ENCODE results near the gene ZC2HC1B. TPM values are rescaled to one million over a fixed set of nuclear protein-coding genes. Genes with fewer than 3 reads are reported as not detected.

ZC2HC1B gene
- total RNA-seq = under 1 TPM in 3 of 7 donors, not detected in 4; 0.27 to 0.85 (median 0.49) TPM
- under 1 TPM in 2 of 3 donors, not detected in 1; 0.17 to 0.30 TPM for polyA plus RNA-seq
- long read RNA-seq, donor 1 = 0 reads
- long read RNA-seq, donor 2 = 0 reads

DNA sequence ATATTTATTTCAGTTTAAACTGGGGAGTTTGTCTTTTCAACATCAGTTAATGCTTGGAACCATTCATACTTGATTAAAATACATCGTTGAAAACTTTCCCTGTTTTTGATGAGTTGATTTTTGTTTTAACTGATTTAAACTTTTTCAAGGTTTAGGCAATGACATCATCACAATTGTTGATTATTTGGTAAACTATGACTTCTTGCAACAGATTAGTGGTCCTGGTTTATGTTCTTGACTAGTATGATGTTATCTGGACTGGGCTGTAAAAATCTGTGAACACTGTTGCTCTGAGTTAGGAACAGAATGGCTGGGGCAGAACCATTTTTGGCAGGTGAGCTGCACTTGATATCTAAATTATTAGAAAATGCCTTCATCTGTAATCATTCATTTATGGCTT is at the start of gene ZC2HC1B:
TSS of gene ZC2HC1B (plus strand) at position 241 of the 400 bp plus-strand sequence. CDS start at position 307, 66 bp downstream.
- H3K27ac ChIP-seq = no peak within 1 kb of the TSS
- WGBS, 5 donors = 94 to 98% (median 94%) methylated on average over 1 of the region's 1 CpG
- TF ChIP-seq POLR2AphosphoS5 (IDR thresholded peaks at IDR 0.05) = no peak
- TF ChIP-seq POLR2A (IDR thresholded peaks at IDR 0.05) = no peak
- TF ChIP-seq CTCF (IDR thresholded peaks at IDR 0.05 in 8 of 11, conservative IDR thresholded peaks at IDR 0.05 in 3 of 11) = no peak
- no peak within 1 kb of the TSS for H3K4me3 ChIP-seq
- peaks cover 10 to 72% (median 63%) of the 10 kb centered on the region in 6 donors for H3K36me3 ChIP-seq
- H3K9me3 ChIP-seq = peaks cover 0 to 10% (median 3%) of the 10 kb centered on the region in 8 donors
- intact Hi-C loops (cut with DNase I; ENCODE audit: low total_unique reads) = no loop called here
- no peaks in the 10 kb centered on the region for H3K4me1 ChIP-seq
- H3K27me3 ChIP-seq (replicated peaks in 1 of 7) = no peaks in the 10 kb centered on the region
- DNase-seq = no peak

DNA sequence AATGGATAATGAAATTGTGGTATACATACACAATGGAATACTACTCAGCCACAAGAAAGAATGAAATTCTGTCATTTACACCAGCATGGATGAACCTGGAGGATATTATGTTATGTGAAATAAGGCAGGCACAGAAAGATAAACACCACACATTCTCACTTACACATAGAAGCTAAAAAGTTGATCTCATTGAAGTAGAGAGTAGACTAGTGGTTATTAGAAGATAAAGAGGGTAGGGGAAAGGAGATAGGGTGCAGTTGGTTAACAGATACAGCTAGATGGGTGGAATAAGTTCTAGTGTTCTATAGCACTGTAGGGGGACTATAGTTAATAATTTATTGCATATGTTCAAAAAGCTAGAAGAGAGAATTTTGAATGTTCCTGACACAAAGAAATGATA is 46.7 kb upstream of the ZC2HC1B start:
- Histone ChIP-seq H3K27ac (no peak overlapping the region), H3K36me3 (peaks cover 0 to 60% (median 0%) of the 10 kb centered on the region in 6 donors), H3K4me1 (peaks cover 0 to 4% (median 0%) of the 10 kb centered on the region in 6 donors), H3K9me3 (no peaks in the 10 kb centered on the region), H3K4me3 (no peak overlapping the region), H3K27me3 (replicated peaks in 1 of 7) (no peaks in the 10 kb centered on the region)
- DNase-seq = no peak
- TF ChIP-seq POLR2AphosphoS5 (IDR thresholded peaks at IDR 0.05) = no peak
- TF ChIP-seq POLR2A (IDR thresholded peaks at IDR 0.05) = no peak
- TF ChIP-seq CTCF (IDR thresholded peaks at IDR 0.05 in 8 of 11, conservative IDR thresholded peaks at IDR 0.05 in 3 of 11) = no peak
- intact Hi-C loops (cut with DNase I; ENCODE audit: low total_unique reads) = no loop called here

GRCh38 chr6:143821359-143821758 is 42.9 kb upstream of the ZC2HC1B start:
- H3K4me3 ChIP-seq = no peak overlapping the region
- no peak for TF ChIP-seq POLR2AphosphoS5 (IDR thresholded peaks at IDR 0.05)
- TF ChIP-seq CTCF (IDR thresholded peaks at IDR 0.05 in 8 of 11, conservative IDR thresholded peaks at IDR 0.05 in 3 of 11) = no peak
- DNase-seq = no peak
- H3K27me3 ChIP-seq (replicated peaks in 1 of 7) = no peaks in the 10 kb centered on the region
- H3K36me3 ChIP-seq = peaks cover 0 to 64% (median 0%) of the 10 kb centered on the region in 6 donors
- intact Hi-C loops (cut with DNase I; ENCODE audit: low total_unique reads) = no loop called here
- peaks cover 0 to 6% (median 0%) of the 10 kb centered on the region in 6 donors for H3K4me1 ChIP-seq
- 75 to 92% (median 84%) methylated on average over 6 of the region's 6 CpGs for WGBS, 5 donors
- H3K9me3 ChIP-seq = no peaks in the 10 kb centered on the region
- H3K27ac ChIP-seq = no peak overlapping the region

GRCh38 chr6:143822584-143823024 is 41.7 kb upstream of the ZC2HC1B start:
- no peaks in the 10 kb centered on the region for H3K27me3 ChIP-seq (replicated peaks in 1 of 7)
- H3K27ac ChIP-seq = no peak overlapping the region
- WGBS, 5 donors = 61 to 82% (median 66%) methylated on average over 3 of the region's 3 CpGs
- H3K9me3 ChIP-seq = no peaks in the 10 kb centered on the region
- TF ChIP-seq CTCF (IDR thresholded peaks at IDR 0.05 in 8 of 11, conservative IDR thresholded peaks at IDR 0.05 in 3 of 11) (no peak), POLR2A (IDR thresholded peaks at IDR 0.05) (no peak), POLR2AphosphoS5 (IDR thresholded peaks at IDR 0.05) (no peak)
- intact Hi-C loops (cut with DNase I; ENCODE audit: low total_unique reads) = no loop called here
- DNase-seq = no peak
- H3K36me3 ChIP-seq = peaks cover 0 to 64% (median 0%) of the 10 kb centered on the region in 6 donors
- H3K4me3 ChIP-seq = no peak overlapping the region
- H3K4me1 ChIP-seq = peaks cover 0 to 6% (median 0%) of the 10 kb centered on the region in 6 donors

Data from spleen (tissue), 13 donors.